NB4 (cell line): ENCODE results near the gene VAMP5.

Experiments
- DNase-seq: peaks from one replicate; pipeline ENCODE4 v3.0.0; 2010; ENCODE audit warnings: low read depth
- H3K4me3 ChIP-seq: one replicate; pipeline ENCODE4 v1.5.1; 2011; ENCODE audit warnings: mild to moderate bottlenecking, low read depth, low read length, moderate library complexity
- MYC ChIP-seq: IDR thresholded peaks from 2 replicates; pipeline ENCODE4 v1.6.1; 2011; ENCODE audit warnings: low read depth, low read length
- POLR2A ChIP-seq: IDR thresholded peaks from 2 replicates; pipeline ENCODE4 v1.6.1; 2011; ENCODE audit warnings: mild to moderate bottlenecking; ENCODE audit not compliant: insufficient read length; ENCODE audit errors: extremely low read depth
- TF ChIP-seq, protein P1 (sequence below): IDR thresholded peaks from one replicate; pipeline ENCODE4 v1.5.1; 2012; ENCODE audit warnings: low read depth, low read length
- TF ChIP-seq, protein P2 (sequence below): IDR thresholded peaks from 2 replicates; pipeline ENCODE4 v1.6.1; 2011; ENCODE audit warnings: low read depth, low read length

Gene VAMP5

DNA sequence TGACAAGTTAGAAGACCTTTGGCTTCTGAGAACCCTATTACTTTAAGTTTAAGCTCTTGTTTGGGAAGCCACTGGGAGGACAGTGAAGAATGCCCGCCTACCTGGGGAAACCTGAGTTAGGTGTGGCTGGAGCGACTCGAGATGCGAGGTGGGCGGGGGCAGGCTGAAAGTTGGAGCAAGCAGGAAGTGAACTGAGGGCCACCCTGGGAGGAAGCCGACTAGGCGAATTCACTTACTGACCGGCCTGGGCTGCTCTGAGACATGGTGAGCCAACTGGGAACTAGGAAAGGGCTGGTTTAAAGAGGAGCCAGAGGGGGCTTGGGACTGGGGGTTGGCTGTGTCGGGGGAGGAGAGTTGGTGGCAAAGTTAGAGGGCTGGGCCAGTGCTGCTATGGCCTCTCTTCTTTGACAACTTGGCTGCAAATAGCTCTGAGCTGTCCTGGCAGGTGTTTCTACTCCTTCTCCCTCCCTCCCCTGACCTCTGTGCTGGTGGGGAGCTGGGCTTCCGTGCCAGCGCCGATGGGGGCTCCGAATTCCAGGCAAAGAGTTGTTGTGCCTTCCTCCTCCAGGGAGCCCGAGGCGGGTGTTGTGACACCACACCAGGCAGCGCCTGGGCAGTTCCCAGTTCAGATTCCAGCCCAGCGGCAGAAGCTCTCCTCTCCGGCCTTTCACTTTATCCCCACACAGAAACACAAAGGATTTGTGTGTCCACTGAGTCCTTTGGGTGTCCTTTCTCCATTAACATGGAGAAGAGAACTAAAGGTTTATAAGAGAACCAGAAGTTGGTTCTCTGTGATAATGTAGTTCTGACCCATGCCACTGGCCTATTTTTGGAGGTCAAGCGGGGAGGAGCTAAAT, 6.6 kb upstream of the VAMP5 start, which contains the start of gene VAMP8:
Gene VAMP8, plus strand, starts transcription at position 201 of the 857 bp plus-strand sequence. Its CDS starts 61 bp downstream, at position 262.
- H3K4me3 ChIP-seq = peak within 1 kb of the TSS; percentile 94
- TF ChIP-seq, protein P1, sequence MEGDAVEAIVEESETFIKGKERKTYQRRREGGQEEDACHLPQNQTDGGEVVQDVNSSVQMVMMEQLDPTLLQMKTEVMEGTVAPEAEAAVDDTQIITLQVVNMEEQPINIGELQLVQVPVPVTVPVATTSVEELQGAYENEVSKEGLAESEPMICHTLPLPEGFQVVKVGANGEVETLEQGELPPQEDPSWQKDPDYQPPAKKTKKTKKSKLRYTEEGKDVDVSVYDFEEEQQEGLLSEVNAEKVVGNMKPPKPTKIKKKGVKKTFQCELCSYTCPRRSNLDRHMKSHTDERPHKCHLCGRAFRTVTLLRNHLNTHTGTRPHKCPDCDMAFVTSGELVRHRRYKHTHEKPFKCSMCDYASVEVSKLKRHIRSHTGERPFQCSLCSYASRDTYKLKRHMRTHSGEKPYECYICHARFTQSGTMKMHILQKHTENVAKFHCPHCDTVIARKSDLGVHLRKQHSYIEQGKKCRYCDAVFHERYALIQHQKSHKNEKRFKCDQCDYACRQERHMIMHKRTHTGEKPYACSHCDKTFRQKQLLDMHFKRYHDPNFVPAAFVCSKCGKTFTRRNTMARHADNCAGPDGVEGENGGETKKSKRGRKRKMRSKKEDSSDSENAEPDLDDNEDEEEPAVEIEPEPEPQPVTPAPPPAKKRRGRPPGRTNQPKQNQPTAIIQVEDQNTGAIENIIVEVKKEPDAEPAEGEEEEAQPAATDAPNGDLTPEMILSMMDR = no peak
- TF ChIP-seq, protein P2, sequence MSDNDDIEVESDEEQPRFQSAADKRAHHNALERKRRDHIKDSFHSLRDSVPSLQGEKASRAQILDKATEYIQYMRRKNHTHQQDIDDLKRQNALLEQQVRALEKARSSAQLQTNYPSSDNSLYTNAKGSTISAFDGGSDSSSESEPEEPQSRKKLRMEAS = peak; percentile 19; the same call in 1 of the 2 replicates
- TF ChIP-seq MYC (no peak; the same call in 1 of the 2 replicates), POLR2A (peak; percentile 82)
- peak; percentile 87 for DNase-seq

DNA sequence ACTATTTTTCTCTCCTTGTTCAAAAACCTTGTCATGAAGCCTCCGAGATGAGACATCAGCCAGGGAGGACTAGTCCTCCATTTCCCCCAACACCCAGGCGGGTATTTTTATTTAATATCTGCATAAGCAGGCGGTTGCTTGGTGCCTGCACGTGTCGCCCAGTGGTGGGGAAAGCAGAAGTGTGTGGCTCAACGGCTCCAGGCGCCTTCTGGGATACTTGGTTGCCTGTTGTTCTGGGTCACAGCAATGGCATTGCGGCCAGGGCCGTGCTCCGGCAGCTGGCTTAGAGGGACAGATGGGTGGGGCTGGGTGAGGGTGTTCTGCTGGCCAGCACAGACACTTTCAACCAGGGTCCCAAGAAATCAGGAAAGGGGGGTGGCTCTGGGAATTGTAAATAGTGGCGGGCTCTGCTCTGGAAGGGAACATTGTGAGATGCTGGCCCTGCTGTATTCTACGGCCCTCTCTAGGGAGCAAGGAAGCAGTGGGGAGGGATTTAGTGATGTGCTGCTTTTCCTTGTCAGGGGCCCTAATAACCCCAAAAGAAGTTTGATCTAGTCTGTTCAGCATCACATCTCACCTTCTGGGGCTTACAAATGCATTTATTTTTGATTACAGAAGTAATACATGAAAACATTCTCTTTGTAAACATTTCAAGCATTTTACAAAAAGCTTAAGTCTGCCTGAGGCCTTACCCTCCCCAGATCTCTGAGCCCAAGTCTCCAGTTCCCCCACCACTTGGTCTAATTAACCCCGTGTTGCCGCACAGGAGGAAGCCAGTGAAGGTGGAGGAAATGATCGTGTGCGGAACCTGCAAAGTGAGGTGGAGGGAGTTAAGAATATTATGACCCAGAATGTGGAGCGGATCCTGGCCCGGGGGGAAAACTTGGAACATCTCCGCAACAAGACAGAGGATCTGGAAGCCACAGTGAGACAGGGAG, 5.7 kb upstream of the VAMP5 start:
- TF ChIP-seq POLR2A (peak; percentile 31), MYC (peak; percentile 98)
- TF ChIP-seq, protein P1 = no peak
- TF ChIP-seq, protein P2 = peak; percentile 96
- peak overlapping the region; percentile 94 for H3K4me3 ChIP-seq
- peak; percentile 95 for DNase-seq

DNA sequence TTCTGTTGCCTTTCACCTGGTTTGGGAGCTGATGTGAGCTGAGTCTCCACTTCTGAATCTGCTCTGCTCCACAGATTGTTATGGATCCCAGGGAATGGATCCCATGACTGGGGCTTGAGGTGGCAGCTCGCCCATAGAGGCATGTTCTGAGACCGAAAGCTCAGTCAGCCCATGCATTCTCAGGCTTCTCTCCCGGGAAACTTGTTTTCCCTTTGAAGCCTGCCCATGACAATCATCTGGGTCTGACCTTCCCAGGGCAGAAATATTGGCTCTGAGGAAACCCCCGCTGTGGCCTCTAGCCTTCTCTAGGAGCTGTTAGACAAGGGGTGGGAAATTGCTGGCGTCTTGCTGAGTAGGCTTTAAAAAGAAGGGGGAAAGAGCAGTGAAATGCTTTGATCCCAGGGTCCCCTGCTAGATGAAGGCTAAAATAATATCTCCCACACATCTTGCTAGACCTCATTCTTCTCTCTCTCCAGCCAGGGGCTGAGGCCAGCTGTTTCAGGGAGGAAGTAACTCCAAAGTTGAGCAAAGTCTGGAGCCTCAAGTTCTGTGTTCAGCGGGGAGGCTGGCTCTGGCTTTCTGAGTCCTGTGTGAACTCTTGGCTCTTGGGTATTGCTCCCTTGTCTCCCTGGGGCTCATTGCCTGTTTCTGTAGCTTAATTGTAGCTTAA, 4.8 kb upstream of the VAMP5 start:
- peak; percentile 92 for DNase-seq
- TF ChIP-seq, protein P2 = no peak
- TF ChIP-seq, protein P1 = no peak
- TF ChIP-seq POLR2A (no peak), MYC (no peak)
- peak overlapping the region; percentile 94 for H3K4me3 ChIP-seq

DNA sequence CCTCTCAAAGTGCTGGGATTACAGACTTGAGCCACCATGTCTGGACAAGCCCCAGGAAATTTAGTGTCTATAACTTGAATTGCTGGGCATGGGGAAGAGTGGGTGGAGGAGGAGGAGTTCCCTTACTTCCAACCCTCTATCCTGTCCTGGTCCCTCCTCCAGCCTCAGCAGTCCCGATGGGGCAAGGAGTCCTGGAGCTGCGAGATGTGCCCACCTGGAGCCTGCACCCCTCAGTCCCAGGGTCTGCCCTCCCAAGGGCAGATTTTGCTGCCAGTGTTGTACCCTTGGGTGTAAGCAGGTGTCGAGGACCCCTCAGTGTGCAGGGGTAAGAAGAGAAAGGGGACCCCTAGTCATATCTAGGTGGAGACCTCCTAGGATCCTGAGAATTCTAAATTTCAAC, 4.0 kb upstream of the VAMP5 start:
- H3K4me3 ChIP-seq = peak overlapping the region; percentile 94
- TF ChIP-seq MYC (no peak), POLR2A (no peak)
- TF ChIP-seq, protein P2 = no peak
- TF ChIP-seq, protein P1 = no peak
- no peak for DNase-seq

DNA sequence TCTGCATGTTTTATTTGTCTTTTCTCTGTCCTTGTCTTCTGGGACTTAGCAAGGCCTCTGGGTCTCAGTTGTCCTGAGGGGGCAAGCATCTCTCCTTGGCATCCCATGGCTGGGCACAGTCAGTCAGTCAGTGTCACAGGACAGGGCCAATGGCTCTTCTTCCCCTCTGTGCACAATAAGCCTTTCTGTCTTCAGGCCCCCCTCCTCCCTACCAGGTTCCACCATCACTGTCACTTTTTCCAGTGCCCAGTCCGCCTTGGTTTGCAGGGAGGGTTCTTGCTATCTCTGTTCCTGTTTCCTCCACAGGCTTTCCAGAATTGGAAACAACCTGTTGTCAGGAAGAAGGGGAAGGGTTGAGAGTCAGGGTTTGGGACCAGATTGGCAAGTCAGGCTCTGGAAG, 1.7 kb upstream of the VAMP5 start:
- TF ChIP-seq MYC (no peak), POLR2A (no peak)
- TF ChIP-seq, protein P1 = no peak
- TF ChIP-seq, protein P2 = no peak
- H3K4me3 ChIP-seq = no peak overlapping the region
- no peak for DNase-seq
